ENCODE data around the gene PALLD.

Gene PALLD

GRCh38 chr4:168689791-168690190 lies 192.9 kb downstream of the PALLD start:
- no peak overlapping the region for H3K4me3 ChIP-seq (ENCODE audit: low read length)
- no peak for TF ChIP-seq CTCF (conservative IDR thresholded peaks at IDR 0.05; ENCODE audit: low read length)
- DNase-seq (ENCODE audit: low read depth), result no peak

DNA sequence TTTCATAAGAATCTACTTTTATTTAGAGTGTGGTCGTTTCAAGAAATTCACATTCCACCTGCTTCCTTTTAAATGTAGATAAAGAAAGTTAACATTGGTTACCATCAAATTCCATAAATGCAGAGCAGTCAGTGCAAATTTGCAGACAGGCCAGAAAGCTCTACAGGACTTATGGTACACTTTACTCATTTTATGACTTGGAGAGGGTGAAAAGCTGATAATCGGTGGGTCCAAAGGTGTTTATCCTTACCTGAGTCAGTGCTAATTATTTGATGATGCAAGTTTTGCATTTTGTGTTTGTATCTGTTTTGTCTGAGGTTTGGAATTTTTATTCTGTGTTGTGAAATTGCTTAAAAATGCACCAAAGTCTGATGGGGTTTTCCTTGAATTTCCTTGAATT lies 193.3 kb downstream of the PALLD start:
- H3K4me3 ChIP-seq (ENCODE audit: low read length), result no peak overlapping the region
- no peak for DNase-seq (ENCODE audit: low read depth)
- TF ChIP-seq CTCF (conservative IDR thresholded peaks at IDR 0.05; ENCODE audit: low read length), result no peak

GRCh38 chr4:168691631-168692369 lies 194.9 kb downstream of the PALLD start:
- no peak for DNase-seq (ENCODE audit: low read depth)
- no peak overlapping the region for H3K4me3 ChIP-seq (ENCODE audit: low read length)
- no peak for TF ChIP-seq CTCF (conservative IDR thresholded peaks at IDR 0.05; ENCODE audit: low read length)

DNA sequence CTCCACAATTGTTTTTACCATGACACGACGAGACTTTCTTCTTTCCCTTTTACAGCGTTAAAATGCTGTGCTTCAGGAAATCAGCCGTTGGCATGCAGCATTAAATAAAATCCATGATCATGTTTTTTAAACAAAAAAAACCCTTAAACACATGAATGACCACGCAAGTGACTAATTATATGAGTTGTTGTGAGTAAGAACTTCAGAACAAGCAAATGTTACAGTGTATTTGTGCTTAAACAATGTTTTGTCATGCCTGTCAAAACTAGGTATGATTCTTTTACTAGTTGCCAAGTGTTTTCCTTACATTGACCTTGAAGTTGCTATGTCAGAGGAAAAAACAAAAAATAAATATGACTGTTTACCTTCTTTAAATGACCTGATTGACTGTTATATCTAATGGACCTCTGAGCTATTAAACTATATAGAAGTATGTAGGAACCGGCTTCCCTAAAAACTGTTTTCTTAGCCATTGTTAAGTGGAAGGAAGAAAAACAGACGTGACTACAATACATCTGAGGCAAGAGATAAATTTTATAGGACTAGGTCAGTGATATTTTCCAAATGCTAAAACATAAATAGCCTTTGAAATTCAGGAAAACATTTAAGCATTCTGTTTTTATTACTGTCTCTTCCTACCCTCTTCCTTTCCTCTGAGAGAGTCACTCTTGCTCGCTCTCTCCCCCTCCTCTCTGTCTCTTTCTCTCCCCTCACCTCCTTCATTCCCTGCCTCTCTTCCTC lies 197.1 kb downstream of the PALLD start:
- no peak overlapping the region; the same call in 1 of the 2 replicates for H3K4me3 ChIP-seq (ENCODE audit: low read length)
- DNase-seq (ENCODE audit: low read depth), result no peak
- TF ChIP-seq CTCF (conservative IDR thresholded peaks at IDR 0.05; ENCODE audit: low read length), result no peak

GRCh38 chr4:168694667-168695066 lies 197.8 kb downstream of the PALLD start:
- peak; percentile 60 for DNase-seq (ENCODE audit: low read depth)

GRCh38 chr4:168695288-168695687 lies 198.4 kb downstream of the PALLD start:
- DNase-seq (ENCODE audit: low read depth), result no peak
- no peak for TF ChIP-seq CTCF (conservative IDR thresholded peaks at IDR 0.05; ENCODE audit: low read length)
- no peak overlapping the region for H3K4me3 ChIP-seq (ENCODE audit: low read length)

More at GRCh38 chr4:168694667-168695066, 197.8 kb downstream of the PALLD start:
- no peak overlapping the region for H3K4me3 ChIP-seq (ENCODE audit: low read length)
- no peak for TF ChIP-seq CTCF (conservative IDR thresholded peaks at IDR 0.05; ENCODE audit: low read length)

DNA sequence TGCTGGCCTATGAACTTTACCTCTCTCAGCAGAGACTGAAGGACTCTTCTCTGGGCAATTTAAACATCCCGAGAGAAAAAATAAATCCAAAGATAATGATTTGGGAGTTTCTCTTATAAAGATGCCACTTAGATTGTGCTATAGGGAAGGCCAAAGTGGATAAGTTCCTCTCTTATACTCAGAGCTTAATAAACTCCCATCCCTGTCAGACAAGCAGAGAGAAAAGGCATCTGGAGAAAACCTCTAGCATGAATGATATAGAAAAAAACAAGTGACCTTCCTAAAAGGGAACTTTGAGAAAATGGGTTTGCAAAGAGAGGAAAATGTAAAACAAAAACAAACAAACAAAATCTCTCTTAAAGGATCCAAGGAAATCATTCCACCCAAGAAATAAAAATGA lies 199.4 kb downstream of the PALLD start:
- no peak for TF ChIP-seq CTCF (conservative IDR thresholded peaks at IDR 0.05; ENCODE audit: low read length)
- no peak for DNase-seq (ENCODE audit: low read depth)
- no peak overlapping the region for H3K4me3 ChIP-seq (ENCODE audit: low read length)

Data from AG10803 (cell line).